IPS-15b (cell line): ENCODE measurements around the gene DCTN1.
"Not testable (repeated sequence)": the region's sequence is repeated elsewhere in the genome, so short reads cannot be mapped to it uniquely, and the experiment has no call there.

Experiments
- H3K27me3 ChIP-seq: one replicate; pipeline ENCODE4 v1.6.1; 2013; ENCODE audit warnings: low read length; ENCODE audit not compliant: control insufficient read depth, insufficient read depth
- H3K36me3 ChIP-seq: one replicate; pipeline ENCODE4 v1.6.1; 2013; ENCODE audit warnings: low read length; ENCODE audit not compliant: control insufficient read depth, insufficient read depth
- H3K4me1 ChIP-seq: one replicate; pipeline ENCODE4 v1.6.1; 2013; ENCODE audit warnings: mild to moderate bottlenecking, low read length; ENCODE audit not compliant: control insufficient read depth, insufficient read depth
- H3K4me3 ChIP-seq: one replicate; pipeline ENCODE4 v1.5.1; 2013; ENCODE audit warnings: low read depth, low read length
- H3K9ac ChIP-seq: one replicate; pipeline ENCODE4 v1.6.1; 2013; ENCODE audit warnings: low read depth, mild to moderate bottlenecking, low read length
- H3K9me3 ChIP-seq: one replicate; pipeline ENCODE4 v1.6.1; 2013; ENCODE audit warnings: mild to moderate bottlenecking, low read length; ENCODE audit not compliant: control insufficient read depth, insufficient read depth

Gene DCTN1

GRCh38 chr2:74364533-74365505 lies 15.3 kb downstream of the DCTN1 start:
- peaks cover 94% of the 10 kb centered on the region for H3K36me3 ChIP-seq
- H3K9ac ChIP-seq, result no peak overlapping the region

GRCh38 chr2:74361327-74361726 lies 18.8 kb downstream of the DCTN1 start:
- Histone ChIP-seq H3K36me3 (peaks cover 64% of the 10 kb centered on the region), H3K4me1 (no peaks in the 10 kb centered on the region)

More at GRCh38 chr2:74364533-74365505, 15.3 kb downstream of the DCTN1 start:
- H3K4me3 ChIP-seq, result no peak overlapping the region
- no peaks in the 10 kb centered on the region for H3K4me1 ChIP-seq
- no peaks in the 10 kb centered on the region for H3K27me3 ChIP-seq
- H3K9me3 ChIP-seq, result no peaks in the 10 kb centered on the region

GRCh38 chr2:74357627-74358026 lies 22.5 kb downstream of the DCTN1 start:
- Histone ChIP-seq H3K27me3 (no peaks in the 10 kb centered on the region), H3K4me3 (no peak overlapping the region), H3K9ac (no peak overlapping the region), H3K36me3 (peaks cover 33% of the 10 kb centered on the region), H3K4me1 (no peaks in the 10 kb centered on the region), H3K9me3 (no peaks in the 10 kb centered on the region)

More at GRCh38 chr2:74361327-74361726, 18.8 kb downstream of the DCTN1 start:
- Histone ChIP-seq H3K9me3 (no peaks in the 10 kb centered on the region), H3K27me3 (no peaks in the 10 kb centered on the region), H3K4me3 (no peak overlapping the region), H3K9ac (no peak overlapping the region)

GRCh38 chr2:74349889-74350288 lies 30.2 kb downstream of the DCTN1 start:
- Histone ChIP-seq H3K9me3 (no peaks in the 10 kb centered on the region), H3K36me3 (no peaks in the 10 kb centered on the region), H3K9ac (no peak overlapping the region), H3K27me3 (no peaks in the 10 kb centered on the region), H3K4me3 (no peak overlapping the region), H3K4me1 (no peaks in the 10 kb centered on the region)

- Histone ChIP-seq H3K36me3 (no peaks in the 10 kb centered on the region), H3K9ac (no peak overlapping the region), H3K27me3 (no peaks in the 10 kb centered on the region), H3K4me3 (no peak overlapping the region), H3K4me1 (no peaks in the 10 kb centered on the region), H3K9me3 (no peaks in the 10 kb centered on the region)
Measured at GRCh38 chr2:74347742-74348141, 32.4 kb downstream of the DCTN1 start.

- no peaks in the 10 kb centered on the region for H3K9me3 ChIP-seq
- H3K36me3 ChIP-seq, result no peaks in the 10 kb centered on the region
- H3K27me3 ChIP-seq, result no peaks in the 10 kb centered on the region
- no peaks in the 10 kb centered on the region for H3K4me1 ChIP-seq
- H3K9ac ChIP-seq, result no peak overlapping the region
- no peak overlapping the region for H3K4me3 ChIP-seq
Measured at GRCh38 chr2:74347303-74347702, 32.8 kb downstream of the DCTN1 start.

- no peaks in the 10 kb centered on the region for H3K27me3 ChIP-seq
- H3K9ac ChIP-seq, result no peak overlapping the region
- no peaks in the 10 kb centered on the region for H3K36me3 ChIP-seq
- no peaks in the 10 kb centered on the region for H3K9me3 ChIP-seq
- no peaks in the 10 kb centered on the region for H3K4me1 ChIP-seq
- H3K4me3 ChIP-seq, result no peak overlapping the region
Measured at GRCh38 chr2:74345272-74345943, 34.7 kb downstream of the DCTN1 start.

GRCh38 chr2:74343316-74343715 lies 36.8 kb downstream of the DCTN1 start, which contains the start of gene SLC4A5:
TSS of gene SLC4A5 (minus strand) at chr2:74343416. CDS start at chr2:74315023, 28,393 bp downstream.
- no peaks in the 10 kb centered on the region for H3K9me3 ChIP-seq
- no peak within 1 kb of the TSS for H3K9ac ChIP-seq
- H3K4me1 ChIP-seq, result no peaks in the 10 kb centered on the region
- H3K36me3 ChIP-seq, result no peaks in the 10 kb centered on the region
- H3K4me3 ChIP-seq, result no peak within 1 kb of the TSS
- no peaks in the 10 kb centered on the region for H3K27me3 ChIP-seq

GRCh38 chr2:74336227-74336626 lies 43.9 kb downstream of the DCTN1 start:
- not testable (repeated sequence) for H3K27me3 ChIP-seq, H3K4me3 ChIP-seq, H3K4me1 ChIP-seq, H3K9me3 ChIP-seq, H3K36me3 ChIP-seq, H3K9ac ChIP-seq

GRCh38 chr2:74334931-74335333 lies 45.2 kb downstream of the DCTN1 start:
- Histone ChIP-seq H3K9ac (no peak overlapping the region), H3K9me3 (no peaks in the 10 kb centered on the region), H3K4me1 (no peaks in the 10 kb centered on the region), H3K27me3 (no peaks in the 10 kb centered on the region), H3K4me3 (no peak overlapping the region), H3K36me3 (no peaks in the 10 kb centered on the region)

GRCh38 chr2:74333896-74334586 lies 46.1 kb downstream of the DCTN1 start:
- no peak overlapping the region for H3K4me3 ChIP-seq
- H3K9ac ChIP-seq, result no peak overlapping the region
- no peaks in the 10 kb centered on the region for H3K36me3 ChIP-seq
- H3K9me3 ChIP-seq, result no peaks in the 10 kb centered on the region
- no peaks in the 10 kb centered on the region for H3K4me1 ChIP-seq
- H3K27me3 ChIP-seq, result no peaks in the 10 kb centered on the region
